H1 (cell line): ENCODE results near the gene SYNJ2. TPM values are rescaled to one million over a fixed set of nuclear protein-coding genes. Genes with fewer than 3 reads are reported as not detected.

Source experiments
- CTCF ChIA-PET: fragments of 300-600 bp; sonication (Branson Sonifier 250); formaldehyde crosslinking; loops from one replicate; lab custom pipeline; 2021; ENCODE audit not compliant: partially characterized antibody; lab: Charles Lee
- POLR2A ChIA-PET: fragments of 300-600 bp; sonication (Branson Sonifier 250); formaldehyde crosslinking; loops from one replicate; lab custom pipeline; 2021; ENCODE audit warnings: inconsistent platforms; ENCODE audit not compliant: partially characterized antibody; lab: Charles Lee
- DNase-seq, 2 experiments: peaks; one replicate each; pipeline versions ENCODE4 v3.0.0 to v3.0.0-alpha.2; 2010 to 2022; ENCODE audit warnings: low spot score in 2 of 2, low read depth in 1 of 2, mixed read lengths in 1 of 2
- FAIRE-seq: peaks from 2 replicates; lab custom pipeline; 2011; peaks lifted over from hg19 to GRCh38; lab: Jason Lieb, UNC
- H2AFZ ChIP-seq: 2 replicates; pipeline ENCODE4 v1.8.1; 2012; ENCODE audit warnings: low read length, inconsistent platforms
- H2AK5ac ChIP-seq: 2 replicates; pipeline ENCODE4 v1.6.1; 2013; ENCODE audit warnings: low read depth, low read length
- H2BK120ac ChIP-seq: replicated peaks from 2 replicates; pipeline ENCODE3; 2013; ENCODE audit warnings: low read depth, low read length, inconsistent platforms
- H2BK12ac ChIP-seq: 2 replicates; pipeline ENCODE4 v1.6.1; 2013; ENCODE audit warnings: low read depth, low read length
- H2BK15ac ChIP-seq: 2 replicates; pipeline ENCODE4 v1.6.1; 2013; ENCODE audit warnings: low read length
- H2BK20ac ChIP-seq: 2 replicates; pipeline ENCODE4 v1.6.1; 2013; ENCODE audit warnings: low read length
- H2BK5ac ChIP-seq: 2 replicates; pipeline ENCODE4 v1.6.1; 2013; ENCODE audit warnings: low read depth, low read length
- H3K14ac ChIP-seq: 2 replicates; pipeline ENCODE4 v1.6.1; 2013; ENCODE audit warnings: inconsistent platforms; ENCODE audit not compliant: insufficient read length
- H3K18ac ChIP-seq: 2 replicates; pipeline ENCODE4 v1.6.1; 2013; ENCODE audit warnings: low read length; ENCODE audit errors: extremely low read depth
- H3K23ac ChIP-seq: 2 replicates; pipeline ENCODE4 v1.6.1; 2013; ENCODE audit warnings: inconsistent platforms; ENCODE audit not compliant: insufficient read length
- H3K23me2 ChIP-seq: 2 replicates; pipeline ENCODE4 v1.6.1; 2013; ENCODE audit warnings: low read depth, low read length
- H3K27ac ChIP-seq: 2 replicates; pipeline ENCODE4 v1.6.1; 2011; ENCODE audit warnings: low read depth, low read length, inconsistent platforms
- H3K27me3 ChIP-seq, 4 experiments: replicated peaks in 1 of 4; 1 replicate in 1 of 4; 2 replicates in 3 of 4; pipeline versions ENCODE4 v1.6.1 to v1.8.1; 2011 to 2013; ENCODE audit warnings: low read length in 3 of 4, mild to moderate bottlenecking in 3 of 4, inconsistent platforms in 2 of 4, mixed read lengths in 2 of 4, moderate library complexity in 1 of 4; ENCODE audit not compliant: control insufficient read depth in 3 of 4, insufficient read depth in 3 of 4; ENCODE audit errors: extremely low read depth in 1 of 4
- H3K36me3 ChIP-seq, 4 experiments: 2 replicates each; pipeline versions ENCODE4 v1.6.1 to v1.8.1; 2011 to 2013; ENCODE audit warnings: mild to moderate bottlenecking in 4 of 4, low read length in 3 of 4, moderate library complexity in 2 of 4, control low read depth in 1 of 4, inconsistent platforms in 1 of 4; ENCODE audit not compliant: insufficient read depth in 4 of 4, control insufficient read depth in 2 of 4
- H3K4ac ChIP-seq: replicated peaks from 2 replicates; pipeline ENCODE3; 2013; ENCODE audit warnings: low read length, low read depth, mixed read lengths, inconsistent platforms; ENCODE audit not compliant: insufficient read length
- H3K4me1 ChIP-seq, 4 experiments: replicated peaks in 1 of 4; 1 replicate in 1 of 4; 2 replicates in 3 of 4; pipeline versions ENCODE4 v1.6.1 to v1.8.1; 2011 to 2013; ENCODE audit warnings: low read length in 3 of 4, inconsistent platforms in 2 of 4, mixed read lengths in 1 of 4; ENCODE audit not compliant: insufficient read depth in 4 of 4, control insufficient read depth in 3 of 4
- H3K4me2 ChIP-seq, 2 experiments: 2 replicates each; pipeline versions ENCODE4 v1.6.1 to v1.8.1; 2011 to 2013; ENCODE audit warnings: low read depth in 2 of 2, low read length in 2 of 2, control low read depth in 1 of 2, inconsistent platforms in 1 of 2, mild to moderate bottlenecking in 1 of 2; ENCODE audit not compliant: insufficient read depth in 1 of 2
- H3K4me3 ChIP-seq, 4 experiments: fragments of 200-600, 300-600 bp in 1 of 4; sonication (generic), shearing (Covaris generic), sonication (Bioruptor Twin) in 1 of 4; 2 replicates each; pipeline versions ENCODE4 v1.5.1 to v1.8.1; 2011 to 2016; ENCODE audit warnings: low read length in 4 of 4, low read depth in 3 of 4, control low read depth in 2 of 4, inconsistent platforms in 2 of 4, mild to moderate bottlenecking in 2 of 4, mixed read lengths in 1 of 4, moderate library complexity in 1 of 4; ENCODE audit not compliant: insufficient read depth in 2 of 4; ENCODE audit errors: extremely low read depth in 1 of 4
- H3K56ac ChIP-seq: replicated peaks from 2 replicates; pipeline ENCODE3; 2013; ENCODE audit warnings: low read depth, mild to moderate bottlenecking, mixed read lengths, low read length, inconsistent platforms; ENCODE audit not compliant: insufficient read length
- H3K79me1 ChIP-seq: 2 replicates; pipeline ENCODE4 v1.6.1; 2013; ENCODE audit warnings: low read depth, low read length, control low read depth
- H3K79me2 ChIP-seq, 2 experiments: 2 replicates each; pipeline versions ENCODE4 v1.6.1 to v1.8.1; 2012 to 2013; ENCODE audit warnings: low read length in 2 of 2, mild to moderate bottlenecking in 2 of 2, inconsistent platforms in 1 of 2; ENCODE audit not compliant: insufficient read depth in 2 of 2, control insufficient read depth in 1 of 2
- H3K9ac ChIP-seq, 4 experiments: replicated peaks in 1 of 4; 1 replicate in 1 of 4; 2 replicates in 3 of 4; pipeline versions ENCODE4 v1.6.1 to v1.8.1; 2011 to 2013; ENCODE audit warnings: low read depth in 3 of 4, low read length in 3 of 4, control low read depth in 2 of 4, mild to moderate bottlenecking in 2 of 4, moderate library complexity in 2 of 4, inconsistent platforms in 1 of 4; ENCODE audit errors: extremely low read depth in 1 of 4
- H3K9me3 ChIP-seq, 2 experiments: 2 replicates each; pipeline versions ENCODE4 v1.6.1 to v1.8.1; 2012 to 2013; ENCODE audit warnings: mild to moderate bottlenecking in 2 of 2, moderate library complexity in 2 of 2, control low read depth in 1 of 2, inconsistent platforms in 1 of 2, low read depth in 1 of 2, low read length in 1 of 2, mixed read lengths in 1 of 2; ENCODE audit not compliant: insufficient read depth in 2 of 2
- H4K20me1 ChIP-seq, 2 experiments: replicated peaks in 1 of 2; 2 replicates each; pipeline versions ENCODE3 to v1.8.1; 2011 to 2013; ENCODE audit warnings: inconsistent platforms in 2 of 2, low read length in 2 of 2, mild to moderate bottlenecking in 1 of 2; ENCODE audit not compliant: insufficient read depth in 2 of 2, control insufficient read depth in 1 of 2
- H4K5ac ChIP-seq: 2 replicates; pipeline ENCODE4 v1.6.1; 2013; ENCODE audit warnings: low read length, low read depth, mixed read lengths, inconsistent platforms; ENCODE audit not compliant: insufficient read length
- H4K8ac ChIP-seq: 2 replicates; pipeline ENCODE4 v1.8.0; 2013; ENCODE audit warnings: mild to moderate bottlenecking, moderate library complexity, low read length, inconsistent platforms; ENCODE audit not compliant: insufficient read depth; ENCODE audit errors: extremely low read depth
- H4K91ac ChIP-seq: replicated peaks from 2 replicates; pipeline ENCODE3; 2013; ENCODE audit warnings: low read length, mixed read lengths, inconsistent platforms; ENCODE audit not compliant: insufficient read length
- SP1 ChIP-seq: IDR thresholded peaks from 2 replicates; pipeline ENCODE4 v1.6.1; 2011; ENCODE audit warnings: low read depth, low read length
- WGBS, 2 experiments: shearing (Covaris generic) in 1 of 2; methylation state at CpG; one replicate each; pipeline versions ENCODE4 v1.1.6 to v1.1.7; 2013 to 2015; ENCODE audit warnings: low lambda C conversion rate in 2 of 2, mixed read lengths in 2 of 2, inconsistent platforms in 1 of 2, low coverage in 1 of 2, missing lambda C conversion rate in 1 of 2; ENCODE audit not compliant: insufficient replicate concordance in 2 of 2, insufficient coverage in 1 of 2, insufficient read length in 1 of 2; ENCODE audit errors: extremely low coverage in 1 of 2, missing lambda C conversion rate in 1 of 2; 5-methylcytosine and 5-hydroxymethylcytosine counted together
- polyA plus RNA-seq, 7 experiments: library from polyadenylated mRNA; depleted of rRNA in 3 of 7; stranded (reverse) in 5 of 7; unstranded in 2 of 7; fragments of >200 nt in 5 of 7; fragments of 200-250 nt in 2 of 7; gene quantifications; 1 replicate in 5 of 7; 2 replicates in 1 of 7; 4 replicates in 1 of 7; pipeline versions ENCODE4 v1.2.1 to v1.2.3, GENCODE V29; 2011 to 2013; ENCODE audit warnings: missing spikeins in 2 of 7, mixed read lengths in 2 of 7
- total RNA-seq: library from RNA; stranded (reverse); fragmentation: NEBNext Ultra II Directional; extraction: Animal tissue kit (Norgen Biotek cat#: 25700); gene quantifications from 2 replicates; pipeline ENCODE4 v1.2.1, GENCODE V29; 2021

SYNJ2 gene
- total and polyA plus RNA-seq, 2 of the 8 experiments (the other 6 are each of a cell fraction or from before 2014, with no cell fraction given), result 3.7 to 13.9 TPM

DNA sequence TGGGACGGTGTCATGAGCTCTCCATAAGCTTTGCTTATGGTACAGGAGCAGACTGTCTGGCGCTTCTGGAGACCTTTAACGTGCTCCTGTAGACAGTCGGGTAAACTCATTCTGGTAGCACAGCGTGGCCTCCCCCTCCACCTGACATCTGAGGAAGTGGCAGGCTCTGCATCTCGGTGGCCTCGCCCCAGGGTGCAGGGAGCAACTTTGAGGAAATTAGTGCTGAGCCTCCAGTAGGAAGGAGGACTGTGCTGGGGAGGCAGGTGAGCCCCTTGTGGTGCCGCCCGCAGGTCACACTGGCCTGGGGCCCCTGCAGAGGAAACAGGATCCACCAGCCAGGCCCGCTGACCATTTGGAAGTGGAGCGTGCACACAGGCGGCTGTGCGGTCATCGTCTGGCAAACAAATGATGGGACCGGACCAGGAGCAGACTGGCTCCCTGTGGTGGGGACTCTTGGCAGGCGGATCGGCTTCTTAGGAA, 57.9 kb downstream of the SYNJ2 start:
- TF ChIP-seq SP1, result no peak
- H3K56ac ChIP-seq, result no peak overlapping the region
- no peak overlapping the region for H2BK120ac ChIP-seq
- H3K9me3 ChIP-seq, result no peaks in the 10 kb centered on the region
- H3K18ac ChIP-seq, result peak overlapping the region; percentile 71
- no peak overlapping the region for H3K4me2 ChIP-seq
- H2BK5ac ChIP-seq, result peak overlapping the region; percentile 61; the same call in 1 of the 2 replicates
- H4K5ac ChIP-seq, result no peak overlapping the region
- H3K36me3 ChIP-seq, result no peaks in the 10 kb centered on the region
- peaks cover 3% of the 10 kb centered on the region; the same call in 1 of the 2 replicates for H3K23me2 ChIP-seq
- no peak overlapping the region for H2BK20ac ChIP-seq
- WGBS, 2 experiments, result 92% methylated on average over 17 of the region's 17 CpGs; no CpG with 5 or more reads in 1 of the 2 experiments
- H3K4ac ChIP-seq, result no peak overlapping the region
- FAIRE-seq (no peak), DNase-seq (no peak)
- ChIA-PET POLR2A (interaction anchor here (1.2 to 1.3 kb wide), 2 partner anchors 8 to 11 kb away, joined by 4 read pairs; no protein-coding TSS in a partner anchor), CTCF (interaction anchor here (2.6 to 3.3 kb wide), 2 partner anchors 13 to 32 kb away, joined by 11 to 15 read pairs; no protein-coding TSS in a partner anchor)
- no peak overlapping the region for H3K14ac ChIP-seq
- H3K79me1 ChIP-seq, result no peaks in the 10 kb centered on the region; the same call in 1 of the 2 replicates
- no peak overlapping the region for H3K23ac ChIP-seq
- no peaks in the 10 kb centered on the region for H3K27me3 ChIP-seq
- H4K91ac ChIP-seq, result no peak overlapping the region
- H2BK12ac ChIP-seq, result 0 out of 2 replicates have a peak overlapping the region, but pooled peaks have one; percentile 9
- peaks cover 2 to 3% of the 10 kb centered on the region in 2 experiments for H4K20me1 ChIP-seq
- no peak overlapping the region for H3K9ac ChIP-seq
- no peak overlapping the region for H4K8ac ChIP-seq
- no peak overlapping the region for H2AFZ ChIP-seq
- H2AK5ac ChIP-seq, result no peak overlapping the region; the same call in none of the 2 replicates
- no peak overlapping the region; the same call in 1 of the 2 replicates for H2BK15ac ChIP-seq
- H3K4me1 ChIP-seq, result peaks cover 0 to 10% (median 6%) of the 10 kb centered on the region in 4 experiments; a peak in 5 of 7 replicates
- H3K27ac ChIP-seq, result 0 out of 2 replicates have a peak overlapping the region, but pooled peaks have one; percentile 2
- H3K79me2 ChIP-seq, result no peaks in the 10 kb centered on the region
- no peak overlapping the region for H3K4me3 ChIP-seq
